ENCODE measurements around the gene PLEKHA7.
"Not testable (repeated sequence)": the region's sequence is repeated elsewhere in the genome, so short reads cannot be mapped to it uniquely, and the experiment has no call there.

Gene PLEKHA7

GRCh38 chr11:17014321-17014832 lies at the start of gene PLEKHA7:
TSS of gene PLEKHA7 (minus strand) at chr11:17014414. CDS start at chr11:17014401, 13 bp downstream.
- DNase-seq: no peak

- DNase-seq: peak; percentile 62
Observed at GRCh38 chr11:17063171-17064002, 49.2 kb upstream of the PLEKHA7 start.

GRCh38 chr11:17051146-17051545 lies 36.9 kb upstream of the PLEKHA7 start:
- not testable (repeated sequence) for DNase-seq

GRCh38 chr11:17048491-17048890 lies 34.3 kb upstream of the PLEKHA7 start:
- DNase-seq: not testable (repeated sequence)

- DNase-seq: no peak
Observed at GRCh38 chr11:17046690-17047089, 32.5 kb upstream of the PLEKHA7 start.

GRCh38 chr11:17036666-17037658 lies 22.7 kb upstream of the PLEKHA7 start:
- no peak for DNase-seq

- not testable (repeated sequence) for DNase-seq
Observed at GRCh38 chr11:17034027-17034426, 19.8 kb upstream of the PLEKHA7 start.

GRCh38 chr11:17026487-17027082 lies 12.4 kb upstream of the PLEKHA7 start:
- no peak for DNase-seq

- DNase-seq: no peak
Observed at GRCh38 chr11:17024924-17025323, 10.7 kb upstream of the PLEKHA7 start.

GRCh38 chr11:17021511-17021910 lies 7.3 kb upstream of the PLEKHA7 start:
- DNase-seq: no peak

GRCh38 chr11:17020831-17021230 lies 6.6 kb upstream of the PLEKHA7 start:
- DNase-seq: no peak

GRCh38 chr11:17019232-17019631 lies 5.0 kb upstream of the PLEKHA7 start:
- no peak for DNase-seq

- DNase-seq: no peak
Observed at GRCh38 chr11:17015627-17016126, 1.5 kb upstream of the PLEKHA7 start.

GRCh38 chr11:17014833-17015626 lies 816 bp upstream of the PLEKHA7 start:
- DNase-seq: peak; percentile 18

- no peak for DNase-seq
Observed at GRCh38 chr11:17013548-17014320, 480 bp downstream of the PLEKHA7 start.

- no peak for DNase-seq
Observed at GRCh38 chr11:17012712-17013547, 1.3 kb downstream of the PLEKHA7 start.

- no peak for DNase-seq
Observed at GRCh38 chr11:17012179-17012578, 2.0 kb downstream of the PLEKHA7 start.

- DNase-seq: no peak
Observed at GRCh38 chr11:17010851-17011420, 3.3 kb downstream of the PLEKHA7 start.

GRCh38 chr11:17008099-17008498 lies 6.1 kb downstream of the PLEKHA7 start:
- no peak for DNase-seq

- DNase-seq: peak; percentile 60
Observed at GRCh38 chr11:17005646-17006045, 8.6 kb downstream of the PLEKHA7 start.

All from suppressor macrophage treated with lipopolysaccharide for 4 hours (primary cell).